Measurements from ENCODE around the gene PPP2R5D.

GRCh38 chr6:43060755-43061633, 76.6 kb downstream of the PPP2R5D start:
- no peak for TF ChIP-seq CTCF (IDR thresholded peaks at IDR 0.05)
- TF ChIP-seq POLR2A (IDR thresholded peaks at IDR 0.05): no peak
- no peak for TF ChIP-seq POLR2AphosphoS5 (IDR thresholded peaks at IDR 0.05)
